IMR-90 (cell line): Measurements from ENCODE around the gene APH1A.

ENCODE experiments used
- BHLHE40 ChIP-seq: fragments of 150-350 bp; IDR thresholded peaks from 2 replicates; pipeline ENCODE4 v1.6.1; 2016; ENCODE audit warnings: mild to moderate bottlenecking, low read depth, low read length
- CHD1 ChIP-seq: IDR thresholded peaks from 2 replicates; pipeline ENCODE4 v1.6.1; 2012; ENCODE audit warnings: low read depth, low read length, improper control_type of control experiment
- CTCF ChIP-seq: conservative IDR thresholded peaks from 2 replicates; pipeline ENCODE4 v1.5.1; 2012; ENCODE audit warnings: mild to moderate bottlenecking, low read depth, low read length, improper control_type of control experiment
- MAFK ChIP-seq: IDR thresholded peaks from 2 replicates; pipeline ENCODE4 v1.6.1; 2012; ENCODE audit warnings: low read depth, low read length, improper control_type of control experiment
- NFE2L2 ChIP-seq: fragments of 150-350 bp; IDR thresholded peaks from 2 replicates; pipeline ENCODE4 v1.6.1; 2016; ENCODE audit warnings: low read depth, mild to moderate bottlenecking, low read length
- POLR2A ChIP-seq: IDR thresholded peaks from 2 replicates; pipeline ENCODE4 v1.6.1; 2012; ENCODE audit warnings: mild to moderate bottlenecking, low read depth, low read length
- RAD21 ChIP-seq: IDR thresholded peaks from 2 replicates; pipeline ENCODE4 v1.6.1; 2012; ENCODE audit warnings: low read length, improper control_type of control experiment
- RCOR1 ChIP-seq: IDR thresholded peaks from 2 replicates; pipeline ENCODE4 v1.6.1; 2012; ENCODE audit warnings: mild to moderate bottlenecking, low read length, improper control_type of control experiment; ENCODE audit not compliant: insufficient replicate concordance

GRCh38 chr1:150288822-150289221, 20.0 kb upstream of the APH1A start:
- TF ChIP-seq CTCF (no peak), MAFK (no peak), CHD1 (no peak), RAD21 (no peak), POLR2A (no peak), NFE2L2 (no peak), RCOR1 (no peak), BHLHE40 (no peak)
